ENCODE results near the gene NFE2L1. TPM values are rescaled to one million over a fixed set of nuclear protein-coding genes. Genes with fewer than 3 reads are reported as not detected.
A peak's percentile ranks its signal among the peaks of the same experiment; 100 is the strongest.

Gene NFE2L1
- polyA plus RNA-seq, 1 of the 3 experiments (the other 2 are of a cell fraction): 159 TPM

- Histone ChIP-seq H3K36me3 (replicated peaks in 1 of 2; ENCODE audit: control insufficient read depth in 1 of 2, insufficient read depth in 2 of 2, low read length in 1 of 2) (peaks cover 38 to 78% of the 10 kb centered on the region in 2 experiments), H3F3A (replicated peaks; ENCODE audit: insufficient read depth) (peaks cover 15% of the 10 kb centered on the region), H4K20me1 (ENCODE audit: insufficient read depth) (peaks cover 56% of the 10 kb centered on the region), H3K27ac (ENCODE audit: low read depth in 2 of 2, low read length in 1 of 2) (peak overlapping the region in 1 of 2 experiments; percentile 55; a peak in 3 of 4 replicates), H2AFZ (ENCODE audit: low read depth) (no peak overlapping the region), H3K9me2 (no peaks in the 10 kb centered on the region), H3K79me2 (ENCODE audit: insufficient read depth) (peaks cover 59% of the 10 kb centered on the region), H3K4me1 (ENCODE audit: control insufficient read depth in 1 of 2, insufficient read depth in 2 of 2, low read depth in 1 of 2, low read length in 1 of 2) (peaks cover 40 to 53% of the 10 kb centered on the region in 2 experiments), H3K9ac (0 out of 2 replicates have a peak overlapping the region, but pooled peaks have one; percentile 12), H3K4me2 (no peak overlapping the region), H3K9me3 (no peaks in the 10 kb centered on the region), H3K27me3 (ENCODE audit: insufficient read depth) (no peaks in the 10 kb centered on the region), H3K4me3 (ENCODE audit: low read depth in 2 of 2, low read length in 1 of 2) (no peak overlapping the region)
- POLR2A ChIA-PET: interaction anchor here (1.2 to 2.9 kb wide), 5 partner anchors 9 to 30 kb away, joined by 4 to 18 read pairs (median 5); no protein-coding TSS in a partner anchor
- DNase-seq: no peak
- TF ChIP-seq FOXM1 (IDR thresholded peaks at IDR 0.05; ENCODE audit: low read depth) (no peak), USF2 (IDR thresholded peaks at IDR 0.05; ENCODE audit: borderline replicate concordance, low read depth, low read length) (no peak), IRF3 (IDR thresholded peaks at IDR 0.05; ENCODE audit: low read depth, low read length) (no peak), RCOR1 (IDR thresholded peaks at IDR 0.05; ENCODE audit: low read length) (no peak), NFIC (IDR thresholded peaks at IDR 0.05; ENCODE audit: borderline replicate concordance) (no peak), MXI1 (IDR thresholded peaks at IDR 0.05; ENCODE audit: low read depth, low read length) (no peak), CTCF (IDR thresholded peaks at IDR 0.05) (no peak), PBX3 (IDR thresholded peaks at IDR 0.05) (no peak), TAF1 (IDR thresholded peaks at IDR 0.05; ENCODE audit: borderline replicate concordance, low read depth, low read length) (no peak), YY1 (IDR thresholded peaks at IDR 0.05; ENCODE audit: low read depth) (no peak), USF1 (IDR thresholded peaks at IDR 0.05; ENCODE audit: borderline replicate concordance, low read depth) (no peak), NRF1 (IDR thresholded peaks at IDR 0.05; ENCODE audit: low read depth, low read length) (no peak), CHD2 (IDR thresholded peaks at IDR 0.05; ENCODE audit: low read length, partially characterized antibody) (no peak), FOXJ3 (CRISPR knock-in tag; IDR thresholded peaks at IDR 0.05) (no peak), MEF2A (IDR thresholded peaks at IDR 0.05; ENCODE audit: borderline replicate concordance, low read depth) (no peak), SIN3A (IDR thresholded peaks at IDR 0.05; ENCODE audit: borderline replicate concordance, low read depth, low read length) (no peak), ELF1 (IDR thresholded peaks at IDR 0.05) (no peak), FOSL2 (IDR thresholded peaks at IDR 0.05; ENCODE audit: borderline replicate concordance, low read depth) (no peak)
- CTCF ChIA-PET: interaction anchor here (0.7 to 44.3 kb wide), 11 partner anchors 8 to 562 kb away, joined by 3 to 1200 read pairs (median 6); partner anchors contain the start of genes COPZ2 and NFE2L1
- whole genome bisulfite sequencing (ENCODE audit: low lambda C conversion rate): 96% methylated on average over 10 of the region's 10 CpGs
Measured at GRCh38 chr17:48056246-48056745, 8.1 kb downstream of the NFE2L1 start.

Data from SK-N-SH (cell line).